ENCODE results near the gene XPO4.

DNA sequence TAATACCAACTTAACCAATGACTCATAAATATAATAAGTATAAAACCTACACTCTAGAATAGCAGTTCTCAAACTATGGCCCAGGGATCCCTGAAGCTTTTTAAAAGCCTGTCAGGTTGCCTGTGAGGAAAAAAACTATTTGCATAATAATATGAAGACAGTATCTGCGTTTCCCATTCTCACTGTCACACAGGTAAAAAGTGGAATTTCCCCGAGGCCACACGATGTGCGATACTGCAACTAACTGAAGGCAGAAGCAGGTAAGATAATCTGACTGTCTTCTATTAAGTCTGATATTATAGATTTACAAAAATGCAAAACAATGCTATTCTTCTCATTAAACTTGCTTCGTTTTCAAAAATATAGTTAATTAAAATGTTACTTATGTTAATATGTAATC lies 76.2 kb downstream of the XPO4 start:
- TF ChIP-seq EP300 (IDR thresholded peaks at IDR 0.05; ENCODE audit: low read depth in 2 of 2, low read length in 2 of 2) (no peak), EP300 (CRISPR knock-in tag; IDR thresholded peaks at IDR 0.05; ENCODE audit: borderline replicate concordance) (no peak), ZNF230 (CRISPR knock-in tag; IDR thresholded peaks at IDR 0.05) (no peak), NFRKB (IDR thresholded peaks at IDR 0.05) (no peak)

All from HepG2 (cell line).